PC-3 (cell line): ENCODE measurements around the gene TCEA3. TPM values are rescaled to one million over a fixed set of nuclear protein-coding genes. Genes with fewer than 3 reads are reported as not detected.

ENCODE experiments used
- ATAC-seq: fragments of 200-7000 bp; cut with Tn5 transposase; 2 replicates; pipeline ENCODE4 v1.9.1; 2020; ENCODE audit warnings: mild to moderate bottlenecking, moderate library complexity
- BruUV-seq: library from RNA; stranded (reverse); fragments of 400-500 nt; replicated peaks from 2 replicates; lab custom pipeline; 2021; lab: Mats Ljungman, UMichigan
- CTCF ChIA-PET: fragments of 300-600 bp; sonication (Branson Sonifier 250); formaldehyde crosslinking; loops from one replicate; lab custom pipeline; 2022; ENCODE audit warnings: antibody characterized with exemption; lab: Charles Lee
- POLR2A ChIA-PET: fragments of 300-600 bp; sonication (Branson Sonifier 250); formaldehyde crosslinking; loops from one replicate; lab custom pipeline; 2022; ENCODE audit warnings: antibody characterized with exemption; ENCODE audit not compliant: unreplicated experiment; lab: Charles Lee
- DNase-seq: peaks from one replicate; pipeline ENCODE4 v3.0.0-alpha.2; 2015
- H2AFZ ChIP-seq: fragments of 300-600 bp; sonication (generic); 2 replicates; pipeline ENCODE4 v1.6.0; 2016; ENCODE audit warnings: antibody characterized with exemption, low read length
- H3F3A ChIP-seq: fragments of 300-600 bp; sonication (generic); one replicate; pipeline ENCODE4 v1.6.0; 2017; ENCODE audit warnings: antibody characterized with exemption, low read length, control low read depth, mild to moderate bottlenecking; ENCODE audit not compliant: unreplicated experiment
- H3K27ac ChIP-seq: fragments of 300-600 bp; sonication (generic); 2 replicates; pipeline ENCODE4 v1.5.1; 2016; ENCODE audit warnings: mild to moderate bottlenecking, low read length
- H3K27me3 ChIP-seq: fragments of 300-600 bp; sonication (generic); 2 replicates; pipeline ENCODE4 v1.6.1; 2016; ENCODE audit warnings: low read length, mixed read lengths
- H3K36me3 ChIP-seq: fragments of 300-600 bp; sonication (generic); 2 replicates; pipeline ENCODE4 v1.6.1; 2016; ENCODE audit warnings: low read depth, mixed run types, low read length, mixed read lengths
- H3K4me1 ChIP-seq: fragments of 300-600 bp; sonication (generic); 2 replicates; pipeline ENCODE4 v1.5.1; 2016; ENCODE audit warnings: low read length; ENCODE audit not compliant: insufficient read depth
- H3K4me2 ChIP-seq: fragments of 300-600 bp; sonication (generic); 2 replicates; pipeline ENCODE4 v1.6.0; 2016; ENCODE audit warnings: low read length
- H3K4me3 ChIP-seq: fragments of 300-600 bp; sonication (generic); 2 replicates; pipeline ENCODE4 v1.5.1; 2016; ENCODE audit warnings: mild to moderate bottlenecking, low read length, mixed read lengths
- H3K79me2 ChIP-seq: fragments of 300-600 bp; sonication (generic); 2 replicates; pipeline ENCODE4 v1.6.1; 2017; ENCODE audit warnings: low read length, mixed read lengths
- H3K9ac ChIP-seq: fragments of 300-600 bp; sonication (generic); 2 replicates; pipeline ENCODE4 v1.6.0; 2016; ENCODE audit warnings: mild to moderate bottlenecking, low read length
- H3K9me2 ChIP-seq: fragments of 300-600 bp; sonication (generic); replicated peaks from 2 replicates; pipeline ENCODE4 v1.6.1; 2016; ENCODE audit warnings: mixed run types, low read length, mixed read lengths
- H3K9me3 ChIP-seq: fragments of 300-600 bp; sonication (generic); 2 replicates; pipeline ENCODE4 v1.6.1; 2016; ENCODE audit warnings: low read length, mixed read lengths
- H4K20me1 ChIP-seq: fragments of 300-600 bp; sonication (generic); 2 replicates; pipeline ENCODE4 v1.6.1; 2016; ENCODE audit warnings: low read length, mixed read lengths
- CTCF ChIP-seq: fragments of 300-600 bp; sonication (generic); conservative IDR thresholded peaks from 2 replicates; pipeline ENCODE4 v1.5.1; 2017; ENCODE audit warnings: antibody characterized with exemption, low read depth, mild to moderate bottlenecking, low read length
- EZH2 ChIP-seq: fragments of 300-600 bp; sonication (generic); IDR thresholded peaks from one replicate; pipeline ENCODE4 v1.6.1; 2017; ENCODE audit warnings: antibody characterized with exemption, mild to moderate bottlenecking, low read length; ENCODE audit not compliant: unreplicated experiment
- EZH2phosphoT487 ChIP-seq: fragments of 300-600 bp; sonication (generic); IDR thresholded peaks from 2 replicates; pipeline ENCODE4 v1.6.1; 2018; ENCODE audit warnings: mild to moderate bottlenecking, antibody characterized with exemption, low read length, borderline replicate concordance
- intact Hi-C: fragments of 100-400 bp; cut with micrococcal nuclease; formaldehyde crosslinking; loops from 2 replicates; pipeline ENCODE4 v1.9.0; 2023
- total RNA-seq: library from RNA; depleted of rRNA; stranded (reverse); fragments of >200 nt; gene quantifications from 2 replicates; pipeline ENCODE4 v1.2.3, GENCODE V29; 2014

TCEA3 gene
- total RNA-seq, 1 experiment from 2014 or later = 23.6 TPM

GRCh38 chr1:23433122-23433521, 8.6 kb upstream of the TCEA3 start:
- Histone ChIP-seq H3K27ac (no peak overlapping the region), H3K4me3 (no peak overlapping the region), H3K27me3 (no peaks in the 10 kb centered on the region), H3K4me1 (no peaks in the 10 kb centered on the region), H3K9me3 (no peaks in the 10 kb centered on the region), H3K9ac (no peak overlapping the region), H3K9me2 (no peaks in the 10 kb centered on the region), H2AFZ (no peak overlapping the region), H3K79me2 (no peaks in the 10 kb centered on the region), H3F3A (no peaks in the 10 kb centered on the region), H3K36me3 (no peaks in the 10 kb centered on the region), H4K20me1 (no peaks in the 10 kb centered on the region), H3K4me2 (no peak overlapping the region)
- intact Hi-C loops = no loop called here
- ChIA-PET CTCF (no interaction called here), POLR2A (no interaction called here)
- BruUV-seq = no TSS peak
- DNase-seq = no peak
- TF ChIP-seq EZH2phosphoT487 (no peak), CTCF (no peak), EZH2 (no peak)
- no peak for ATAC-seq

GRCh38 chr1:23431431-23431830, 6.9 kb upstream of the TCEA3 start:
- Histone ChIP-seq H4K20me1 (no peaks in the 10 kb centered on the region), H2AFZ (no peak overlapping the region), H3K4me1 (no peaks in the 10 kb centered on the region), H3K9me3 (no peaks in the 10 kb centered on the region), H3F3A (no peaks in the 10 kb centered on the region), H3K27me3 (no peaks in the 10 kb centered on the region), H3K36me3 (no peaks in the 10 kb centered on the region), H3K4me2 (no peak overlapping the region), H3K27ac (no peak overlapping the region), H3K4me3 (no peak overlapping the region), H3K9me2 (no peaks in the 10 kb centered on the region), H3K79me2 (no peaks in the 10 kb centered on the region), H3K9ac (no peak overlapping the region)
- TF ChIP-seq CTCF (no peak), EZH2phosphoT487 (no peak), EZH2 (no peak)
- ChIA-PET CTCF (no interaction called here), POLR2A (no interaction called here)
- intact Hi-C loops = no loop called here
- ATAC-seq = no peak
- BruUV-seq = no TSS peak
- DNase-seq = no peak

- no peaks in the 10 kb centered on the region for H3K36me3 ChIP-seq
- H3K4me1 ChIP-seq = no peaks in the 10 kb centered on the region
- no peaks in the 10 kb centered on the region for H3K79me2 ChIP-seq
- no TSS peak for BruUV-seq
- no peak overlapping the region for H2AFZ ChIP-seq
- no peak for ATAC-seq
- no peak for DNase-seq
- H3K4me2 ChIP-seq = no peak overlapping the region
- H3K27ac ChIP-seq = no peak overlapping the region
- no peaks in the 10 kb centered on the region for H3K9me2 ChIP-seq
- intact Hi-C loops = no loop called here
- no peak overlapping the region for H3K9ac ChIP-seq
- no peaks in the 10 kb centered on the region for H3F3A ChIP-seq
- no peaks in the 10 kb centered on the region for H3K9me3 ChIP-seq
- POLR2A ChIA-PET = no interaction called here
- H3K4me3 ChIP-seq = no peak overlapping the region
- TF ChIP-seq EZH2 (no peak), CTCF (no peak), EZH2phosphoT487 (no peak)
- H4K20me1 ChIP-seq = no peaks in the 10 kb centered on the region
- H3K27me3 ChIP-seq = no peaks in the 10 kb centered on the region
- CTCF ChIA-PET = no interaction called here
Measured at GRCh38 chr1:23430803-23431202, 6.3 kb upstream of the TCEA3 start.
